Activated gamma-delta T cell (primary cell): Measurements from ENCODE around the gene TBRG4.

Experiments
- DNase-seq: peaks from one replicate; lab custom pipeline; 2025; lab: John Stamatoyannopoulos, UW

Gene TBRG4

DNA sequence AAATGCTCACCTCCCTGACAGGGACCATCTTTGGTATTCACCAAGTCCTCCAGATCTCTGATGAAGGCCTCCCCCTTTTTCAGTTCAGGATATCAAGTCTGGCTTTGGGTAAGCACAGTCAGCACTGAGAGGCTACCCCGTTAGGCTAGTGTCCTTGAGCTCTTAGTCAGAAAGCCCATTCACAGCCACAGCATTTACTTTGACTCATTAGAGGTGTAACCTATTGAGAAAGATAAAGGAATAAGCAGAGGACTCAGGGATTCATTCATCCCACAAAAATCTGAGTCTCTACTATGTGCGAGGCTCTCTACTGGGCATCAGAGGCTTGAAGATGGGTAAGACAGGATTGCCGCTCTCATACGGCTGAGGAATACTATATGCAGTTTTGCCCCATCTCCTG, 32.1 kb upstream of the TBRG4 start:
- no peak for DNase-seq

DNA sequence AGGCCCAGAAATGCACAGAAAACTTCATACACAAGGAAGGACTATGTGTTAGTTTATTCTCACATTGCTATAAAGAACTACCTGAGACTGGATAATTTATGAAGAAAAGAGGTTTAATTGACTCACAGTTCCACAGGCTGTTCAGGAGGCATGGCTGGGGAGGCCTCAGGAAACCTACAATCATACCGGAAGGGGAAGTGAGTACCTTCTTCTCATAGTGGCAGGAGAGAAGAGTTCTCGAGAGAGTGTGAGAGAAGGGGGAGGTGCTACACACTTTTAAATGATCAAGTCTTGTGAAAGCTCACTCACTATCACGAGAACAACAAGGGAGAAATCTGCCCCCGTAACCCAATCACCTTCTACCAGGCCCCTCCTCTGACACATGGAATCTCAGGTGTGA, 29.3 kb upstream of the TBRG4 start:
- DNase-seq, result no peak

DNA sequence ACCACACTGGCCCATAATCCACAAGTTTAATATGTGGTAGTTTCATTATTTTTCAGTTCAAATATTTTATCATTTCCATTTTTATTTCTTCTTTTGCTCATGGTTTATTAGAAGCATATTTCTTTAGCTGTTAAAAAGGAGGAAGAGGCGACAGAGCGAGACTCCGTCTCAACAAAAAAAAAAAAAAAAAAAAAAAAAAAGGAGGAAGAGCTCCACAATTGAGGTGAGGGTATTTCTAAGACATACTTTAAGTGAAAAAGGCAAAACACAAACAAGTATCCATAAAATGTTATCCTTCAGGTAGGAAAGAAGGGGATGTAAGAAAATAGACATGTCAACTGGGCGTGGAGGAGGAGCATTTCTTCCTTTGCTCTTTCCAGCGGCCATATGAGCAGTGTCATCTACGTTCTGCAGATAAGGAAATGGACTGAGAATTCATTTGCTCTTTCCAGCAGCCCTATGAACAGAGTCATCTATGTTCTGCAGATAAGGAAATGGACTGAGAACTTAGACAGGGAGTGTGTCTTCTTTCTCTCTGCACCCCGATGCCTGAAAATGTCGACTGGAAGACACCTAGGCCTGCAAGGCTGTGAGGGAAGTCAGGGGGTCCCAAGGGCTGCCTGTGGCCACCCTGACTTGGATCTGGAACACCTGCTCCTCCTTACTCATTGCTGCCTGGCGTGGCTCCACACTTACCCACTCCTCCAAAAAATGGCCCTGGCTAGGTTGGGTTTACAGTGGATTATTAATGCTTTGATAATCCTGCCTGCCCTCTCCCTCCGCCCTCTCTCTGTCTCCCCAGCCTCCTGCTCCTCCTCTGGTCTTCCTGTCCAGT, 27.2 kb upstream of the TBRG4 start:
- DNase-seq, result no peak

DNA sequence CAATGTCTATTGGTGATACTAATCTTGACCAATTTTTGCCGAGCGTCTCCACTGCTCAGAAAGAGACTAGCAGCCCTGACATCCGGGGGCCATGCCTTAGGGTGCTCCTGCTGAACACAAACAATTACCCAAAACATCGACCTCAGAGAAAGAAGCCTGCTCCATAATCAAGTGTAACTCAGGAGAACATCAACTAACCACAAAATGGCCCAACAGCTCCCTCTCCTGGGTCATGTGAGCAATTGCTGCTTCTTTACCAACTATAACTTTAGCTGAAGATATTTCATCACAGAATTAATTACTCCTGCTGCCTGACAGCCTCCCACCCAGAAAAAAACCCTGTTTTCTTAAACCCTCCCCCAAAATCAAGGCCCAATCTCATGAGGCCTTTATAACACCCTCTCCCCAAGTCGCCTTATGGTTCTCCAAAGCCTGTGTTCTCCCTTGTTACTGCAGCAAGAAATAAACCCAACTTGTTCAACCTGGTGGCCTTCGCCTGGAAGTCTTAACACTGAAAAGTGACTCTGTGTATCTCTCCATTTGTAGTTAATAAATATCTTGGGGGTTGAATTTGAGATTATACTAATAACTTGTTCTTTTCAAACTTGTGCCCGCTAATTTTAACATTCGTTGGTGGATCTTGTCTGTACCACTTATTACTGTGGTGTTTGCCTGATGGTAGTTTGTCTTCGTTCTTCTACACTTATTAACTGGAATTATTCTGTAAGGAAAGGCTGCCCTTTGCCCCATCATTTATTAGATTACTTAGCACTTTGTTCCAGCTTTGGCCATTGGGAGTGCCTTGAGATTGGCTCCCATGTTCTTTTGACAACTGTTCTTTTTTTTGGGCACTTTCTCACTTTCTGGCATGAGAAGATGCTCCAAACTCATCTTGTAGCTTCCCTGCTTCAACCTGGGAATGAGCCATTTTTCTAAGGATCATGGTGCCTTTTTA, 24.9 kb upstream of the TBRG4 start:
- DNase-seq, result no peak

DNA sequence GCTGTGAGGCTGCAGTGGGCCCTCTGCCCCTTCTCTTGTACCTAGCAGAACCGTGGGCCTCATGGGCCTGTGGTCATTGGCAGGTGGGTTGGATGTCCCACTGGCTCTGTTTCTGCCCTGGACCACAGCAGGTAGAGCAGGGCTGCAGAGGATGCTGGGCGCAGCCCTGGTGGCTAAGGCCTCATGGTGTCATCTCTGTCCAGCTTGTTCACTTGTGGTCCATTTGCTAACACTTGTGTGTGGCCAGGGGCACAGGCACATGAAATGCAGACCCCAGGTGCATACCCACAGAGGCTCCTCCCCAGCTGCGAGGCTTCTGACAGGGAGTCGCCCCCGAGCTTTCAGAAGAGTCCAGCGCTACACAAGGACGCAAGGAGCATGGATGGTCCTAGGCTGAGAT, 22.4 kb upstream of the TBRG4 start:
- DNase-seq, result no peak

DNA sequence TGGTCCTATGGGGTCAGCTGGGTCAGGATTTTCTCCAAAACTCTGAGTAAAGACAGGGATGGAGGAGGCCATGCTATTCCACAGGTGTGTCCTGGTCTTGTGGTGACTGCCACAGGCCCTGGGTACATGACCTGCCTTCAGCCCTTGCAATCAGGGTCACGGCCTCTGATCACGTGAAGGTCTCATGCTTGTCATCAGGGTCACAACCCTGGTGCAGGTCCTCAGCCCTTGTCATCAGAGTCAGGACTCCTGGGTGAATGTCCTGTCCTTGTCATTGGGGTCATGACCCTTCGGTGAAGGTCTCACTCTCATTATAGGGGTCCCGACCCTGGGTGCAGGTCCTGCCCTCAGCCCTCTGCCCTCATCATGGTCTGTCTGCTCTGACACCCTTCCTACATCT, 21.9 kb upstream of the TBRG4 start:
- DNase-seq, result no peak

DNA sequence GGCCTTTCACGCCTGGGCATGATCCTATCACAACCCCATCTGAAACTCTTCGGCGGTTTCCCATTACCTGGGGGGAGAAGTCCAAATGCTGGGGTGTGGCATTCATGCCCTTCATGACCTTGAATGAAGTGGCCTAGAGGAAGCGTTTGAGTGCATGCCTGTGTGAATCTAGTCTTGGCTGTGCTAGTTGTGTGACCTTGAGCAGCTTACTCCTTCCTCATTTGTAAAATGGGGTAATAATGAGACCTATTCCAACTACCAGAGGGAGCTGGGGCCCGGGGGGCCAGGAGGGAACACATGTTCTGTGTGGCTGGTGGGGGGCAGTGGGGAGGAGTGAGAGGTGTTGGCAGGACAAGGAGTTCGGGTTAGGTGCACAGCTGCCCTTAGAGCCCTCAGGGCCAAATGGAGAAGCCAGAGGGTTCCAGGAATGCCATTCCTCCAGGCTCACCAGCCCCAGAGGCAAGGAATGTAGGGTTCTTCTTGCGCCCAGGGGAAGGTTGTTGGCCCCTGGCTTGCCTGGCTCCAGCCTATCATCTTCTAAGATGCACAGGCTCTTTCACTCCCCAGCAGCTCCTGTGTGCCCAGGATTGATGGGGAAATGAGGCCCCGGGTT, 21.3 kb upstream of the TBRG4 start:
- no peak for DNase-seq

DNA sequence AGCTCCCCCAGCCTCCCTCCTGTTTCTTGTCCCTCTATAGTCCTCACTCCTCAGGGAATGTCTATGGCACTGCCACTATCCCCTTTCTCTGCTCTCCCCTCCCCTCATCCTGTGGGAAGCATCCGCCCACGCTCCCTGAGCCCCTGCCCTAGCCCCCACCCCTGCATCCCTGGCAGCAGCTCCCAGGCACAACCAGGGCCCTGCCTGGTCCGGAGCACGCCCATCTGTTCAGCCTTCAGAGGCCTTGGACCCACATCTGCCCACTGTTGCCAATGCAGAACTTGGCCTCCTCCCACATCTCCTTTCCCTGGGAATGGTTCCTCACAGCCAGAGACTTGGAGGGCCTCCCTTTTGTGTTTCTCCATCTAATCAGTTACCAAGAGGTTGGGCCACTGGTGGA, 20.4 kb upstream of the TBRG4 start:
- no peak for DNase-seq

DNA sequence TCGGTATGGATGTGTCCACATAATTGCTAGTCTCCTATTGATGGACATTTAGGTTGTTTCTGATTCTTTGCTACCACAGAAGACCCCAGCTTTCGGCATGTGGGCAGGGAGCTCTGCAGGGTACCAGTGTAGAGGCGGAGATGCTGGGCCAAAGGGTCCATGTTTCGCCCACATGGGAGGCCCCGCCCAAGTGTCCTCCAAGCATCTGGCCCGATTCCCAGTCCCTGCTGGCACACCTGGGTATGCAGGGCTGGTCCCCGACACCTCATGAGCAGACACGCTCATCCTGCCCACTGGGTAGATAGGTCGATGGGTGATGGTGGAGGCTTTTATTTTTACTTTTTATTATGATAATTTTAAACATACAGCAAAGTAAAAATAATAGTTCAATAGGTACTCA, 19.4 kb upstream of the TBRG4 start:
- DNase-seq, result no peak

DNA sequence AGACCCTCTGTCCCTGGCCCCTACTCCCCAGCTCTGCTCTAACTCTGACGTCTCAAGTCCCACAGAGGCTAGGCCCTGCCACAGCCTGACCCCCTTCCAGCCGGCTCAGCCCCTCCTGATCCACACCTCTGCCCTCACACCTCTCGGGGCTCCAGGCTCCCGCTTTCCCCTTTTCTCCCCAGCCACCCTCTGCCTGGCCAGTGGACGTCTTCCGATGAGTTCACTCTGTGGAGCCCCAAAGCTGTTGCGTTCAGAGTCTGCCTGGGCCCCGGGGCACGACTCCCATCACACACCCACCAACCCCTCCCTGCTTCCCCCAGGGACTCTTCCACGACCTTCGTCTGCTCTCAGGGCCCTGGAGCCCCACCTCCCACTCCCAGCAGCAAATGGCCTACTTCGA, 18.4 kb upstream of the TBRG4 start:
- DNase-seq, result no peak

DNA sequence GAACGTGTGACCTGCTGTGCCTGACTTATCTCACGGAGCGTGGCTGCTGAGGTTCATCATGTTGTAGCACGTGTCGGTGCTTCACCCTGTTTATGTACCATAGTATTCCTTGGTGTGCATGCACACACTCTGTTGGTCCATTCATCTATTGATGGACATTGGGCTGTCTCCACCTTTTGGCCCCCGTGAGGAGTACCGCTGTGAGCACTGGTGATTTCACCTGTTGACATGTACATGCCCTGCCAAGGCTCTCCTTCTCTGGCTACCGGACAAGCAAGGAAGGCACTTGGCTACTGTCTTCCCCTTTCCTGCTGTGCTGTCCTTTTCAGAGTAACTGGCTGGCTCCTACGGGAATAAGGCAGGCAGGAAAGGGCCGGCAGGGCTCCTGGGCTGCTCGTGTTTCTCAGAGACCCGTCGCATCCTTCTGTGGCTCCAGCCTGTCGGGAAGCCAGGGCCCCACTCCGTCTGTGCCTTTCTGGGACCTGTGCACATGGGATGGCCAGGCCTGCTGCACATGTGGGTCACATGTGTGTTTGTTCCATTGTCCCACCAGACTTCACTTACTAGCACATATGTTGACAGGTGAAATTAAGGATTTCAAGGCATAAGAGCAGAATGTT, 17.8 kb upstream of the TBRG4 start:
- no peak for DNase-seq

DNA sequence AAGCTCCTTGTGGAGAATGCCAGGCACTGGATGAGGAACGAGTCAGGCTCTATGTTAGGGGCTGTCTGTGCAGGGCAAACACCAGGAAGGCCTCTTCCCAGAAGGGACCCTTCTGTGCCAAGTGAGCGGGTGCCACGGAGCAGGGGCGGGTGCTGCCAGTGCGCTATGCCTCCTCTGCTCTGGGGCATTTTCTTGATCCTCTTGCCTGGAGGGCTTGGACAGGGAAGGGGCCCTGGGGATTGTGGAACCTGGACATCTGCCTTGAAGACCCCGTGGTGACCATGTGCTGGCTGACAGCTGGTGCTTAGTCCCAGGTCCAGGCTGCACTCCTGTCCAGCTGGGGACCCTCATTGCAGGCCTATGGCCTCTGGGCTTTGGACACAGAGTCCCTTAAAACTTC, 15.4 kb upstream of the TBRG4 start:
- no peak for DNase-seq

DNA sequence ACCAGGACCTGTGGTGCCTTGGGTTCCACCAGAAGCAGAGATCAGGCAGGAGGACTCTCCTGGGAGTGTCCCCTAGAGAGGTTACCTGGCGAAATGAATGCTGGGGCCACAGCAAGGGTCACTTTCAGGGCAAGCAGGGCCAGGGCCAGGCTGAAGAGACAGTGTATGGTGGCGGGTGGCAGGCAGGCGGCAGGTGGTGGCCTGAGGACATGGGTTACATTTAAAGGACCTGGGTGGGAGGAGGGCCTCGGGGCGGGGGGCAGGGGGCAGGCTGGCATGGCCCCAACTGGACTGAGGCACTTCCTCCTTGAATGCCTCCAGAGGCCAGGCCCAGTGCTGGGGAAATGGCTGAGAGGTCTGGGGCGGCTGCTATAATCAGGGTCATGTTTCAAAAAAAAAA, 14.7 kb upstream of the TBRG4 start:
- no peak for DNase-seq

DNA sequence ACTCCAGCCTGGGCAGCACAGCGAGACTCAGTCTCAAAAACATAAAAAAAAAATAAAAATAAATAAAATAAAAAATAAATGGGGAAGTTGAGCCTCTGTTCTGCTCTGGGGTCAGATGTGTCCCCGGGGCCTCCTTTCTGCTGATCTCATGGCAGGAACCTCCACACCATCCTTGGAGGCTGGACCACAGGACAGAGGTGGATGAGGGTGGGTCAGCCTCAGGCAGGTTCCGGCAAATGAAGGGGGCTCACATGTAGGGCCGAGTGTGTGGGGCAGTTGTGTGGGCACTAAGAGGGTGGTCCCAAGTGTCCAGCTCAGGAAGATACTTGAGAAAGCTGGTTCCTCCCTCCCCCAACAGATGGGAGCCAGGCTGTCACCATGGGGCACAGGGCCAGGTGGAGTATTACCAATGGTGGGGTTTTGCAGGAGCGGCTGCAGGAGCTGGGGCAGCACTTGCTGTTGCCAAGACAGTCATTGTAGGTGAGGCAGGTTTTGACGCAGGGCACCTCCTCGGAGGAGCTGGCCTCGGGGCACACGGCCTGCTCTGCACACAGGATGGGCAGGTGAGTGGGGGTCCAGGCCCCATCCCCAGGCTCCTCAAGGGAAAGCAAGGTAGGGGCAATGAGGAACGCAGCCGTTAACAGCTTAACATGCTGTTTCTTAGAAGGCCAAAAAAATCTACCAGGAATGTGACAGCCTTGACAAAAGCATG, 13.9 kb upstream of the TBRG4 start:
- DNase-seq, result no peak

DNA sequence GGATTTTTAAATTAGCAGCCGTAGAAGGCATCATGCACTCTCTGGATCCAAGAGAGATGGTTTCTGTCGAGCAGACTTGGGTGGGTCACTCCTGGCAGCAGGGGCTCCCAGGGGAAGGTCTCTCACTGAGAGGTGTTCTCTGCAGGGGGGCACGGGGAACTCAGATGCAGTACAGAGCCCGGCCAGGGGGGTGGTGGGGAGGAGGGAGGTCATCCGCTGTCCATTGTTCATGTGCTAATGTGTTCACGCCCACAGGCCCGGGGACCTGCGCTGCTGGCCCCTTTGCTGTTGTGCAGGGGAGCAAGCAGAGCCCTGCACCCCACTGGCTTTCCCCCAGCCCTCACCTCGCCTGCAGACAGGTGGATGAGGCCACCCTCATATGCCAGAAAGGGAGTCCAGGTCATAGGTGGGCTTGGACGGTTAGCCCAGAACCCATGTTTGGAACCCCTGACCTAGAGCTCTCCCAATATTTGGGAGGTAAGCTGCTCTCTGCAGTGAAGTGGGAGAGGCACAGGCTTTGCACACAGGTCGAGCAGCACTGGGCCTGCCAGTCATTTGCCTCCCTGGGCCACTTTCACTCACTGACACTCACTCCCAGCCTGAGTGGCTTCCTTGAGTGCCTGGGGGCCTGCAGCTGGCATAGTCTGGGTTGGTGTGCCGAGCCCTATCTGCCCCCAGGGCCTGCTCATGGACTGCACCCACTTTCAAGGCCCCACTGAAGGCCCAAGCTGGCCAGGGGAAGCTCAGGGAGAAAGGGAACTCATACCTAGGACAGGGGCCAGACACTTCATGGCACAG, 12.6 kb upstream of the TBRG4 start:
- DNase-seq, result no peak

DNA sequence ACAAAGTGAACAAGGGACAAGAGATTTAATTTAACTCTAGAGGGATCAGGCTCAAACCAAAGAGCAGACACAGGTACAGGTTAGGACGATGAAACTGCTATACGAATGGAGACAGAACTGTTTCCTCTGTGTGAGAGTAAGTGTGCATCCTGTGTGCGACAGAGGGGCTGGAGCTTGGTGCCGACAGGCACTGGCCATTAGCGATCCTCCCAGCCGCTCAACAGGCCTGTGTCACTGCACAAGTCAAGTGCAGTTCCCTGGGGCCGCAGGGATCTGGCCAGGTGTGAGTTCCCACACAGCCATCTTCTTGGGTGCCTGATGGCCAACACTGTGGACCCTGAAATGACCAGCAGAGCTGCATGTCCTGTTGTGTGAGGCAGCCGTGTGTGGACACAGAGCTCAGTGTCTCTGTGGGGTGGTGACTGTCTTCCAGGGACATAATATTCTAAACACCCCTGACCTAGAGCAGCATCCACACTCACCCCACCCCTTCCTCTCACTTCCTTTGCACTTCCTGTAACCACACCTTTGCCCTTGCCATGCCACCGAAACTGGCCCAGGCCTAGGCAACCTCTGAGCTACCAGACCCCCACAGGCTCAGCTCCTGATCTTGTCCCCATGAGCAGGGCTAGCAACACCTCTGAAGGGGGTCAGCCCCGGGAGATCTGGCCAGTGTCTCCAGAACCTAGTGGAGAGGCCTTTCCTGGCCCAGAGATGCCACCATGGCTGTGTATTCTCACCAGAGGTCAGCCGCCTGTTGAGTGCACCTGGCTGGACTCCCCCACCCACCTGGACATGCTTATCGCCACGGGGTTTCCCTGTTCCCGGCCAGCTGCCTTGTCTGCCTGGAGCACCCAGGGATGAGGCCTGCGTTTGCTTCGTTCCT, 11.7 kb upstream of the TBRG4 start:
- no peak for DNase-seq

DNA sequence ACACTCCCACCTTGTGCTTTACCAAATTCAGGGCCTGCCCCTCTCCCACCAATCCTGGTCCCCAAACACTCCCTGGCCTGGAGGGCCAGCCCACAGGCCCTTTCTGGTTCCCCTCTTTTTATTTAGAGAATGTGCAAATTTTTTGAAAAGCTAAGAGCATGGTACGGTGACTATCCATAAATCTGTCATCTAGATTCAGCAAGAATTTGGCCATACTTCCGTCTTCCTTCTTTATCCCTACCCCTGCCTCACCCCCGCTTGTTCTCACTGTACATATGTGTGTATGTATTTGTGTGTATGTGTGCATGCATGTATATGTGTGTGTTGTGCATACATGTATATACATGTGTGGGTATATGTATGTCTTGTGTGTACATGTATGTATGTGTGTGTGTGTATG, 8.1 kb upstream of the TBRG4 start:
- DNase-seq, result no peak

DNA sequence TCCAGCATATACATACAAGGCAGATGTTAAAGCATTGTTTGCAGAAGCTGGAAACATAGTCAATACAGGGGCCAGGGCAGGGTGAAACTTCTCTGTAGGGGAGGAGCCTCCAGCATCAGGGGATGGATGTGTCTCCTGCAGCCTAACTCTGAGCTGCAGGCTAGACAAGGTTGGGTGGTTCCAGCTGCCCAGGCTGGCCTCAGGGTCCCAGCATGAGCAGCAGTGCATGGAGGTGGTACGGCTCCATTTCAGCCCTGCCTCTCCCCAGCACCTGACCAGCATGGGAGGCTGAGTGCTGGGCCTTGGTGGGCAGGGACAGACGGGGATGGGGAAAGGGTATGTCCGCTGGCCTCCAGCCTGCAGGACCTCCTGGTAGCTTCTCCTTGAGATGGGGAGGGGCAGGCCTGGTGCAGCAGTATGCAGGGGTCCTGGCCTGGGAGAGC, 7.4 kb upstream of the TBRG4 start:
- DNase-seq, result no peak

DNA sequence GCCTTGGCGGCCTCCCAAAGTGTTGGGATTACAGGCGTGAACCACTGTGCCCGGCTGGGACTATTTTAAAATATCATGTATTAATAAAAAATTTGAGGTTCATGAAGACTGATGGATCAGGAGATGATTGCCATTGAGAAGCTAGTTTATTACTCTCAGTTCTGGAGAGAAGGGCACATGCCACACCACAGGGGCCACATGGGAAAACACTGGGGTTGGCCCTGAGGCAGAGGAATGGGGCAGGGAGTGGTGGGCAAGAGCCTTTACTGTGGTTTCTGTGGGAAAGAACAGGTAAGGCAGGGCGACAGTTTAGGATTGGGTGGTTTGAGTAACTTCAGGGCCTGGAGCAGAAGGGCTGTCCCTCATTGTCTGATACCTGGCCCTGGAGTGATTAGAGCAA, 6.8 kb upstream of the TBRG4 start:
- DNase-seq, result no peak

DNA sequence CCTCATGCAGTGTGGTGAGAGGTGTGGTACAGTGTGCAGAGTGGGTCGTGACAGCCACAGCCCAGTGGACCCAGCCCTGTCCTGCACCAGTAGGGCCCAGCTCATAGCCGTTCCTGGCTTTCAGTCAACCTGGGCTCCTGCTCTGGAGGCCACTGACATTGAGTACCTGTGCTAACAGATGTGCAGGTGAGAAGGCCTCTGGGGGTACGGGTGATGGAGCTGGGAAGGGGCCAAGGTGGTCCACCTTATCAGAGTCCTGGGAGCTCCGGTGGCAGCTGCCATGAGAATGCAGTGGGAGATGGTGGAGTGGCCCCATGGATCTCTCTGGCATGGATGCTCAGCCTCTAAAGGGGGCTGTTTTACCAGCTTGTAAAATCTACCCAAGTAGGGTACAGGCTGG, 6.1 kb upstream of the TBRG4 start:
- DNase-seq, result no peak
